ENCODE measurements around the gene OR6C68. TPM values are rescaled to one million over a fixed set of nuclear protein-coding genes. Genes with fewer than 3 reads are reported as not detected.
"Not testable (repeated sequence)": the region's sequence is repeated elsewhere in the genome, so short reads cannot be mapped to it uniquely, and the experiment has no call there.

Gene OR6C68
- total RNA-seq, 2 experiments from 2014 or later, result not detected

DNA sequence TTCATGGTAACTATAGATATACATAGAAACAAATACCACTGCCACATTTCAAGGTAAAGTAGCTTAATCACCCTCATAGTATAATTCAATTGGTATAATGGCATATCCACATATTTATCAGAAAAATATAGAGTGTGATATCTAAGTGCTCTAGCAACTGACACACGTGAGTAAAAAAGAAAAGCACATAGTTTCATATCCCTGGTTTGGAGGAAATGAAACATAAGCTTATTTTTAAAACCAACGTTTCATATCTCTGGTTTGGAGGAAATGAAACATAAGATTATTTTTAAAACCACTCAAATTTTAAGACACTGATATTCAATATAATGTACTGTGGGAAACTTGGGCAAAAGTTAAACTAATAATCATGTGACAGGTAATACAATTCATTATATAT is 24.3 kb upstream of the OR6C68 start:
- no peak for DNase-seq
- no peak for ATAC-seq
- ChIA-PET CTCF (no interaction called here), POLR2A (no interaction called here)
- peaks cover 20% of the 10 kb centered on the region for H3K27me3 Mint-ChIP-seq
- no peak overlapping the region for H3K4me3 Mint-ChIP-seq
- peaks cover 1% of the 10 kb centered on the region for H3K9me3 Mint-ChIP-seq
- intact Hi-C loops (cut with micrococcal nuclease), result no loop called here
- no peaks in the 10 kb centered on the region for H3K4me1 Mint-ChIP-seq (ENCODE audit: low read depth)
- TF ChIP-seq, protein P1, sequence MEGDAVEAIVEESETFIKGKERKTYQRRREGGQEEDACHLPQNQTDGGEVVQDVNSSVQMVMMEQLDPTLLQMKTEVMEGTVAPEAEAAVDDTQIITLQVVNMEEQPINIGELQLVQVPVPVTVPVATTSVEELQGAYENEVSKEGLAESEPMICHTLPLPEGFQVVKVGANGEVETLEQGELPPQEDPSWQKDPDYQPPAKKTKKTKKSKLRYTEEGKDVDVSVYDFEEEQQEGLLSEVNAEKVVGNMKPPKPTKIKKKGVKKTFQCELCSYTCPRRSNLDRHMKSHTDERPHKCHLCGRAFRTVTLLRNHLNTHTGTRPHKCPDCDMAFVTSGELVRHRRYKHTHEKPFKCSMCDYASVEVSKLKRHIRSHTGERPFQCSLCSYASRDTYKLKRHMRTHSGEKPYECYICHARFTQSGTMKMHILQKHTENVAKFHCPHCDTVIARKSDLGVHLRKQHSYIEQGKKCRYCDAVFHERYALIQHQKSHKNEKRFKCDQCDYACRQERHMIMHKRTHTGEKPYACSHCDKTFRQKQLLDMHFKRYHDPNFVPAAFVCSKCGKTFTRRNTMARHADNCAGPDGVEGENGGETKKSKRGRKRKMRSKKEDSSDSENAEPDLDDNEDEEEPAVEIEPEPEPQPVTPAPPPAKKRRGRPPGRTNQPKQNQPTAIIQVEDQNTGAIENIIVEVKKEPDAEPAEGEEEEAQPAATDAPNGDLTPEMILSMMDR (IDR thresholded peaks at IDR 0.05), result no peak
- H3K36me3 Mint-ChIP-seq (ENCODE audit: low read depth), result no peaks in the 10 kb centered on the region
- H3K27ac Mint-ChIP-seq, result no peak overlapping the region

DNA sequence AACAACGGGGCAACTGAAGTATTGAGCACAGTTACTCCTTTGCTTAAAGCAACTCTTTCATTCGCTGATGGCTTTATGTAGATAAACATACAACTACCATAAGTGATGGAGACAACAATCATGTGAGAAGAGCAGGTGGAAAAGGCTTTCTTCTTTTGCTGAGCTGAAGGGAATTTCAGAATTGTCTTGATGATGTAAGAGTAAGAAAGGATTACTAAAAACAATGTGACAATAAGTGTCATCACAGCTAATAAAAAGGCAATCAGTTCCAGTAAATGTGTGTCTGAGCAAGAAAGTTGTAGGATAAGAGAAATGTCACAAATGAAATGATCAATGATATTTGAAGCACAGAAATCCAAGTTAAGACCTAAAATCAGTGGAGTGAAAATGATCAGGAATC is 22.9 kb upstream of the OR6C68 start:
- Mint-ChIP-seq H3K9me3 (peaks cover 1% of the 10 kb centered on the region), H3K4me1 (ENCODE audit: low read depth) (no peaks in the 10 kb centered on the region), H3K27me3 (peaks cover 18% of the 10 kb centered on the region), H3K36me3 (ENCODE audit: low read depth) (no peaks in the 10 kb centered on the region), H3K4me3 (no peak overlapping the region), H3K27ac (no peak overlapping the region)
- DNase-seq (no peak), ATAC-seq (no peak)
- TF ChIP-seq, protein P1 (IDR thresholded peaks at IDR 0.05), result no peak
- POLR2A ChIA-PET, result no interaction called here
- intact Hi-C loops (cut with micrococcal nuclease), result no loop called here
- CTCF ChIA-PET, result no interaction called here

DNA sequence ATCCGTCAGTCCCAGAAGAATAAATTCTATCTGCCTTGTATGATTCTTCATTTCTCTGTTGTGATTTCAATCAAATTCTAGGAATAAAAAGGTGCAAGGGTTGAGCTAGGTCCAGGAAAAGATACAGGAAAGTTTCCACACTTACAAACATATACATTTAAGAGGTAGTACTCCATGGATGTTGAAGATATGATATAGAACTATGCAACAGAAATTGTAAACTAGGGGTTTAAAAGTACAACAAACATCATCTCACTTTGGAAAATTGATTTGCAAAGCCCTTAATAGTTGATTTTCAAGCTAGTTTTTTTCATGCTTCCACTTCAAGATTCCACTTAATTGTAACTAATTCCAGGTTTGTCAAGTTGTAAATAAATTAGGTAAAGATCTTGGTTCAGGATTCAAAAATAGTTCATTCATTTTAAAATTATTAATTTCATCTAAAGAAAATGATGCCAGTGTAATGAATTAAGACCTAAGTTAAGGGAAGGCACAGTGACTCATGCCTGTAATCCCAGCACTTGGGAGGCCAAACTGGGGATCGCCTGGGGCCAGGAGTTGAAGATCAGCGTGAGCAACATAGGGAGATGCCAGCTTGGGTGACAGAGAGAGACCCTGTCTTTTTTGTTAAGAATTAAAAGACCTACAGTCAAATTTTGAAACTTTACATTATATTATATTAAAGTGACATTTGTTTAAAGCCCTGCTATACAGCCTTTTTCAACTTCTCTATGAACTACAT is 21.9 kb upstream of the OR6C68 start, which contains the start of gene OR6C70:
Gene OR6C70, minus strand, starts transcription at position 51 of the 742 bp plus-strand sequence. Its CDS starts 0 bp downstream, at position 51.
- Mint-ChIP-seq H3K27ac (no peak within 1 kb of the TSS), H3K9me3 (no peaks in the 10 kb centered on the region), H3K36me3 (ENCODE audit: low read depth) (no peaks in the 10 kb centered on the region), H3K4me1 (ENCODE audit: low read depth) (no peaks in the 10 kb centered on the region), H3K27me3 (peaks cover 15% of the 10 kb centered on the region), H3K4me3 (no peak within 1 kb of the TSS)
- CTCF ChIA-PET, result no interaction called here
- DNase-seq, result no peak
- TF ChIP-seq, protein P1 (IDR thresholded peaks at IDR 0.05), result no peak
- intact Hi-C loops (cut with micrococcal nuclease), result no loop called here
- POLR2A ChIA-PET, result no interaction called here
- ATAC-seq, result no peak

DNA sequence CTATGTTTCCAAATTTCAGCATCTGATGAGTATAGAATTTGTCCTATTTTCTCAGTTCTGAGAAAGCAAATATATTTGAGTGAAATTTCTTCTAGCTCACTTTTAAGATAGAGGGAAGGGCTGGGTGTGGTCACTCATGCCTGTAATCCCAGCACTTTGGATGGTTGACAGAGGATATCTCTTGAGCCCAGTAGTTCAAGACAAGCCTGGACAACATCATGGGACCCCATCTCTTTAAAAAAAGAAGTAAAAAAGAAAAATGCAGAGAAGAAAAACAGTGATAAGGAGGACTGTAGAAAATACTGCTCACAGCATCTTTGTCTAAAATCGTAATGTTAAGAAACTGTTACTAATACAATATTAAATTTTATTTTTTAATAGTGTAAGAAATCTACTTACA is 19.9 kb upstream of the OR6C68 start:
- Mint-ChIP-seq H3K27me3 (peaks cover 13% of the 10 kb centered on the region), H3K4me3 (no peak overlapping the region), H3K9me3 (no peaks in the 10 kb centered on the region), H3K27ac (no peak overlapping the region), H3K4me1 (ENCODE audit: low read depth) (no peaks in the 10 kb centered on the region), H3K36me3 (ENCODE audit: low read depth) (no peaks in the 10 kb centered on the region)
- TF ChIP-seq, protein P1 (IDR thresholded peaks at IDR 0.05), result no peak
- DNase-seq (no peak), ATAC-seq (no peak)
- ChIA-PET CTCF (interaction anchor here (1.6 kb wide), 1 partner anchor 184 kb away, joined by 6 read pairs; no protein-coding TSS in a partner anchor), POLR2A (no interaction called here)
- intact Hi-C loops (cut with micrococcal nuclease), result no loop called here

DNA sequence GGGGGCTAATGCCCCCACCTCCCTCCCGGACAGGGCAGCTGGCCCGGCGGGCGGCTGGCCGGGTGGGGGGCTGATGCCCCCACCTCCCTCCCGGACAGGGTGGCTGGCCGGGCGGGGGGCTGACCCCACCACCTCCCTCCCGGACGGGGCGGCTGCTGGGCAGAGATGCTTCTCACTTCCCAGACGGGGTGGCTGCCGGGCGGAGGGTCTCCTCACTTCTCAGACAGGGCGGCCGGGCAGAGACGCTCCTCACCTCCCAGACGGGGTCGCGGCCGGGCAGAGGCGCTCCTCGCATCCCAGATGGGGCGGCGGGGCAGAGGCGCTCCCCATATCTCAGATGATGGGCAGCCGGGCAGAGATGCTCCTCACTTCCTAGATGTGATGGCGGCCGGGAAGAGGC is 13.0 kb upstream of the OR6C68 start:
- POLR2A ChIA-PET, H3K27ac Mint-ChIP-seq, H3K4me3 Mint-ChIP-seq: not testable (repeated sequence)

DNA sequence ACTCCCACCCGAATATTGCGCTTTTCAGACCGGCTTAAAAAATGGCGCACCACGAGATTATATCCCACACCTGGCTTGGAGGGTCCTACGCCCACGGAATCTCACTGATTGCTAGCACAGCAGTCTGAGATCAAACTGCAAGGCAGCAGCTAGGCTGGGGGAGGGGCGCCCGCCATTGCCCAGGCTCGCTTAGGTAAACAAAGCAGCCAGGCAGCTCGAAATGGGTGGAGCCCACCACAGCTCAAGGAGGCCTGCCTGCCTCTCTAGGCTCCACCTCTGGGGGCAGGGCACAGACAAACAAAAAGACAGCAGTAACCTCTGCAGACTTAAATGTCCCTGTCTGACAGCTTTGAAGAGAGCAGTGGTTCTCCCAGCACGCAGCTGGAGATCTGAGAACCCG is 7.9 kb upstream of the OR6C68 start:
- H3K36me3 Mint-ChIP-seq (ENCODE audit: low read depth); H3K27ac Mint-ChIP-seq; H3K4me3 Mint-ChIP-seq; intact Hi-C loops (cut with micrococcal nuclease); CTCF ChIA-PET; ATAC-seq; POLR2A ChIA-PET; DNase-seq; H3K4me1 Mint-ChIP-seq (ENCODE audit: low read depth); H3K9me3 Mint-ChIP-seq: not testable (repeated sequence)
- H3K27me3 Mint-ChIP-seq, result peaks cover 13% of the 10 kb centered on the region

More for the DNA sequence above, 13.0 kb upstream of the OR6C68 start:
- DNase-seq; ATAC-seq; CTCF ChIA-PET; intact Hi-C loops (cut with micrococcal nuclease); H3K4me1 Mint-ChIP-seq (ENCODE audit: low read depth); H3K9me3 Mint-ChIP-seq; H3K36me3 Mint-ChIP-seq (ENCODE audit: low read depth): not testable (repeated sequence)
- H3K27me3 Mint-ChIP-seq, result peaks cover 12% of the 10 kb centered on the region
